RWPE1 (cell line): Measurements from ENCODE around the gene DOK6.

ENCODE experiments used
- CTCF ChIA-PET: fragments of 350-600 bp; sonication (Branson Sonifier 250); formaldehyde crosslinking; extraction: SDS; loops from one replicate; lab custom pipeline; 2021; lab: Yijun Ruan, JAX
- POLR2A ChIA-PET: fragments of 400-600 bp; formaldehyde crosslinking; extraction: SDS; loops from one replicate; lab custom pipeline; 2020; ENCODE audit warnings: antibody characterized with exemption; ENCODE audit not compliant: low non-redundant PET; lab: Yijun Ruan, JAX
- DNase-seq: peaks from one replicate; pipeline ENCODE4 v3.0.0; 2012; ENCODE audit warnings: low spot score
- H3K27ac ChIP-seq: fragments of 450-650 bp; 2 replicates; pipeline ENCODE4 v1.5.1; 2017
- CTCF ChIP-seq: fragments of 450-650 bp; conservative IDR thresholded peaks from 2 replicates; pipeline ENCODE4 v1.5.1; 2017; ENCODE audit warnings: low read depth, mild to moderate bottlenecking

The DOK6 gene

GRCh38 chr18:69840001-69840400, 439.3 kb downstream of the DOK6 start:
- ChIA-PET POLR2A (no interaction called here), CTCF (interaction anchor here (0.7 kb wide), 1 partner anchor 999 kb away, joined by 3 read pairs; no protein-coding TSS in a partner anchor)
- no peak overlapping the region for H3K27ac ChIP-seq
- TF ChIP-seq CTCF, result no peak
- no peak for DNase-seq

GRCh38 chr18:69840445-69840844, 439.8 kb downstream of the DOK6 start:
- no peak for DNase-seq
- no peak for TF ChIP-seq CTCF
- POLR2A ChIA-PET, result no interaction called here
- no peak overlapping the region for H3K27ac ChIP-seq
- CTCF ChIA-PET, result no interaction called here

- ChIA-PET CTCF (no interaction called here), POLR2A (no interaction called here)
- H3K27ac ChIP-seq, result no peak overlapping the region
- TF ChIP-seq CTCF, result no peak
- DNase-seq, result no peak
Observed at GRCh38 chr18:69841117-69841516, 440.4 kb downstream of the DOK6 start.

GRCh38 chr18:69843015-69843414, 442.3 kb downstream of the DOK6 start:
- ChIA-PET POLR2A (no interaction called here), CTCF (no interaction called here)
- no peak overlapping the region for H3K27ac ChIP-seq
- TF ChIP-seq CTCF, result no peak
- DNase-seq, result no peak

GRCh38 chr18:69844656-69845055, 444.0 kb downstream of the DOK6 start:
- CTCF ChIA-PET, result no interaction called here
- DNase-seq, result no peak
- no peak for TF ChIP-seq CTCF
- H3K27ac ChIP-seq, result no peak overlapping the region
- POLR2A ChIA-PET, result no interaction called here

- no peak for TF ChIP-seq CTCF
- H3K27ac ChIP-seq, result no peak overlapping the region
- POLR2A ChIA-PET, result no interaction called here
- CTCF ChIA-PET, result no interaction called here
- DNase-seq, result no peak
Observed at GRCh38 chr18:69845593-69846506, 445.2 kb downstream of the DOK6 start.
